Ishikawa (cell line): ENCODE data around the gene PLSCR3.

Experiments used
- CEBPB ChIP-seq: IDR thresholded peaks from 2 replicates; pipeline ENCODE4 v1.6.1; 2012
- MAX ChIP-seq: IDR thresholded peaks from 2 replicates; pipeline ENCODE4 v1.6.1; 2012
- REST ChIP-seq: IDR thresholded peaks from 2 replicates; pipeline ENCODE4 v1.6.1; 2012; ENCODE audit warnings: low read depth, mild to moderate bottlenecking
- TAF1 ChIP-seq: IDR thresholded peaks from 2 replicates; pipeline ENCODE4 v1.6.1; 2012; ENCODE audit warnings: low read depth, mild to moderate bottlenecking
- TEAD4 ChIP-seq: IDR thresholded peaks from 2 replicates; pipeline ENCODE4 v1.6.1; 2012

DNA sequence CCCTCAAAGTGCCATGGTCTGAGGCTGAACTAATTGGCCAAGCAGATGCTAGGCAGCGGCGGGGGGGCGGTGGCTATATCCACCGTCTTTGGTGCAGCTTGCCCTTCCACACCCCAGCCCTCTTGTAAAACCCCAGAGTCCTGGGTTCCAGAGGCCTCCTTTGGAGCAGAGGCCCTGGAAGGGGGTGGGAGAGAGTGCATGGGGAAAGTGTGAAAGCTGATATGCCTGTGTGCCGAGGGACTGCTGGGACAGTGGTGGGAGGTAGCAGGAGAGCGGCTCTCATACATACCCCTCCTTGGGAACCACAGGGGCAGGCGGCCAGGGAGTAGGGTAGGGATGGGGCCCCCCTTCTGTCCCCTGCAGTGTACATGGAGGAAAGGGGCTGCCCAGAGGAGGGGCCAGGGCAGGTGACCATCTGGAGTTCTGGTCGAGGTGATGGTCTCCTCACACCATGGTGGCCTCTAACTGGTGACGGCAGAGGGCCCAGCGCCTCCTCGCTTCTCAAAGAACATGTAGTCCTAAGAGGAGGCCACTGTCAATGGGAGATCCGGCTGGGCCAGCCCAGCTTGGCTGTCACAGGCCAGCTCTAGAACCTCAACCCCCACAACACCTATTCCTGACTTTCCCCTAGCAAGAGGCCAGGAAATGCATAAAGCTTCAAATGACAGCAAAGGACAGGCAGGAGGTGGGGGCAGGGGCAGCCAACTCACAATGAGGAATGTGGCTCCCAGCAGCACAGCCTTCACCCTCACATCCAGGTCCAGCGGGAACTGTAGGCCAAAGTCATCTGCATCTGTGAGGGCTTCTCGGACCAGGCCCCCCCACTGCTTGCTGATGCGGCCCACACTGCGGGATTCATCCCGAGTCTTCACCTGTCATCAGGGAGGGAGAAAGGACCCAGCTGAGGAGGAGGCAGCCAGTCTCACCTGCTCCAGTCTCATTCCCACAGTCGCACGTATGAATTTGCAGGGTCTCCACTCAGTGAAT, 4.1 kb downstream of the PLSCR3 start:
- no peak for TF ChIP-seq CEBPB
- no peak for TF ChIP-seq TEAD4
- no peak for TF ChIP-seq REST
- TF ChIP-seq MAX, result no peak
- TF ChIP-seq TAF1, result no peak
